H1 (cell line): ENCODE results near the gene GGA3. TPM values are rescaled to one million over a fixed set of nuclear protein-coding genes. Genes with fewer than 3 reads are reported as not detected.

Experiments used
- CTCF ChIA-PET: fragments of 300-600 bp; sonication (Branson Sonifier 250); formaldehyde crosslinking; loops from one replicate; lab custom pipeline; 2021; ENCODE audit not compliant: partially characterized antibody; lab: Charles Lee
- POLR2A ChIA-PET: fragments of 300-600 bp; sonication (Branson Sonifier 250); formaldehyde crosslinking; loops from one replicate; lab custom pipeline; 2021; ENCODE audit warnings: inconsistent platforms; ENCODE audit not compliant: partially characterized antibody; lab: Charles Lee
- DNase-seq, 2 experiments: peaks; one replicate each; pipeline versions ENCODE4 v3.0.0 to v3.0.0-alpha.2; 2010 to 2022; ENCODE audit warnings: low spot score in 2 of 2, low read depth in 1 of 2, mixed read lengths in 1 of 2
- FAIRE-seq: peaks from 2 replicates; lab custom pipeline; 2011; peaks lifted over from hg19 to GRCh38; lab: Jason Lieb, UNC
- H2AFZ ChIP-seq: 2 replicates; pipeline ENCODE4 v1.8.1; 2012; ENCODE audit warnings: low read length, inconsistent platforms
- H2AK5ac ChIP-seq: 2 replicates; pipeline ENCODE4 v1.6.1; 2013; ENCODE audit warnings: low read depth, low read length
- H2BK120ac ChIP-seq: replicated peaks from 2 replicates; pipeline ENCODE3; 2013; ENCODE audit warnings: low read depth, low read length, inconsistent platforms
- H2BK12ac ChIP-seq: 2 replicates; pipeline ENCODE4 v1.6.1; 2013; ENCODE audit warnings: low read depth, low read length
- H2BK15ac ChIP-seq: 2 replicates; pipeline ENCODE4 v1.6.1; 2013; ENCODE audit warnings: low read length
- H2BK20ac ChIP-seq: 2 replicates; pipeline ENCODE4 v1.6.1; 2013; ENCODE audit warnings: low read length
- H2BK5ac ChIP-seq: 2 replicates; pipeline ENCODE4 v1.6.1; 2013; ENCODE audit warnings: low read depth, low read length
- H3K14ac ChIP-seq: 2 replicates; pipeline ENCODE4 v1.6.1; 2013; ENCODE audit warnings: inconsistent platforms; ENCODE audit not compliant: insufficient read length
- H3K18ac ChIP-seq: 2 replicates; pipeline ENCODE4 v1.6.1; 2013; ENCODE audit warnings: low read length; ENCODE audit errors: extremely low read depth
- H3K23ac ChIP-seq: 2 replicates; pipeline ENCODE4 v1.6.1; 2013; ENCODE audit warnings: inconsistent platforms; ENCODE audit not compliant: insufficient read length
- H3K23me2 ChIP-seq: 2 replicates; pipeline ENCODE4 v1.6.1; 2013; ENCODE audit warnings: low read depth, low read length
- H3K27ac ChIP-seq: 2 replicates; pipeline ENCODE4 v1.6.1; 2011; ENCODE audit warnings: low read depth, low read length, inconsistent platforms
- H3K27me3 ChIP-seq, 4 experiments: replicated peaks in 1 of 4; 1 replicate in 1 of 4; 2 replicates in 3 of 4; pipeline versions ENCODE4 v1.6.1 to v1.8.1; 2011 to 2013; ENCODE audit warnings: low read length in 3 of 4, mild to moderate bottlenecking in 3 of 4, inconsistent platforms in 2 of 4, mixed read lengths in 2 of 4, moderate library complexity in 1 of 4; ENCODE audit not compliant: control insufficient read depth in 3 of 4, insufficient read depth in 3 of 4; ENCODE audit errors: extremely low read depth in 1 of 4
- H3K36me3 ChIP-seq, 4 experiments: 2 replicates each; pipeline versions ENCODE4 v1.6.1 to v1.8.1; 2011 to 2013; ENCODE audit warnings: mild to moderate bottlenecking in 4 of 4, low read length in 3 of 4, moderate library complexity in 2 of 4, control low read depth in 1 of 4, inconsistent platforms in 1 of 4; ENCODE audit not compliant: insufficient read depth in 4 of 4, control insufficient read depth in 2 of 4
- H3K4ac ChIP-seq: replicated peaks from 2 replicates; pipeline ENCODE3; 2013; ENCODE audit warnings: low read length, low read depth, mixed read lengths, inconsistent platforms; ENCODE audit not compliant: insufficient read length
- H3K4me1 ChIP-seq, 4 experiments: replicated peaks in 1 of 4; 1 replicate in 1 of 4; 2 replicates in 3 of 4; pipeline versions ENCODE4 v1.6.1 to v1.8.1; 2011 to 2013; ENCODE audit warnings: low read length in 3 of 4, inconsistent platforms in 2 of 4, mixed read lengths in 1 of 4; ENCODE audit not compliant: insufficient read depth in 4 of 4, control insufficient read depth in 3 of 4
- H3K4me2 ChIP-seq, 2 experiments: 2 replicates each; pipeline versions ENCODE4 v1.6.1 to v1.8.1; 2011 to 2013; ENCODE audit warnings: low read depth in 2 of 2, low read length in 2 of 2, control low read depth in 1 of 2, inconsistent platforms in 1 of 2, mild to moderate bottlenecking in 1 of 2; ENCODE audit not compliant: insufficient read depth in 1 of 2
- H3K4me3 ChIP-seq, 4 experiments: fragments of 200-600, 300-600 bp in 1 of 4; sonication (generic), shearing (Covaris generic), sonication (Bioruptor Twin) in 1 of 4; 2 replicates each; pipeline versions ENCODE4 v1.5.1 to v1.8.1; 2011 to 2016; ENCODE audit warnings: low read length in 4 of 4, low read depth in 3 of 4, control low read depth in 2 of 4, inconsistent platforms in 2 of 4, mild to moderate bottlenecking in 2 of 4, mixed read lengths in 1 of 4, moderate library complexity in 1 of 4; ENCODE audit not compliant: insufficient read depth in 2 of 4; ENCODE audit errors: extremely low read depth in 1 of 4
- H3K56ac ChIP-seq: replicated peaks from 2 replicates; pipeline ENCODE3; 2013; ENCODE audit warnings: low read depth, mild to moderate bottlenecking, mixed read lengths, low read length, inconsistent platforms; ENCODE audit not compliant: insufficient read length
- H3K79me1 ChIP-seq: 2 replicates; pipeline ENCODE4 v1.6.1; 2013; ENCODE audit warnings: low read depth, low read length, control low read depth
- H3K79me2 ChIP-seq, 2 experiments: 2 replicates each; pipeline versions ENCODE4 v1.6.1 to v1.8.1; 2012 to 2013; ENCODE audit warnings: low read length in 2 of 2, mild to moderate bottlenecking in 2 of 2, inconsistent platforms in 1 of 2; ENCODE audit not compliant: insufficient read depth in 2 of 2, control insufficient read depth in 1 of 2
- H3K9ac ChIP-seq, 4 experiments: replicated peaks in 1 of 4; 1 replicate in 1 of 4; 2 replicates in 3 of 4; pipeline versions ENCODE4 v1.6.1 to v1.8.1; 2011 to 2013; ENCODE audit warnings: low read depth in 3 of 4, low read length in 3 of 4, control low read depth in 2 of 4, mild to moderate bottlenecking in 2 of 4, moderate library complexity in 2 of 4, inconsistent platforms in 1 of 4; ENCODE audit errors: extremely low read depth in 1 of 4
- H3K9me3 ChIP-seq, 2 experiments: 2 replicates each; pipeline versions ENCODE4 v1.6.1 to v1.8.1; 2012 to 2013; ENCODE audit warnings: mild to moderate bottlenecking in 2 of 2, moderate library complexity in 2 of 2, control low read depth in 1 of 2, inconsistent platforms in 1 of 2, low read depth in 1 of 2, low read length in 1 of 2, mixed read lengths in 1 of 2; ENCODE audit not compliant: insufficient read depth in 2 of 2
- H4K20me1 ChIP-seq, 2 experiments: replicated peaks in 1 of 2; 2 replicates each; pipeline versions ENCODE3 to v1.8.1; 2011 to 2013; ENCODE audit warnings: inconsistent platforms in 2 of 2, low read length in 2 of 2, mild to moderate bottlenecking in 1 of 2; ENCODE audit not compliant: insufficient read depth in 2 of 2, control insufficient read depth in 1 of 2
- H4K5ac ChIP-seq: 2 replicates; pipeline ENCODE4 v1.6.1; 2013; ENCODE audit warnings: low read length, low read depth, mixed read lengths, inconsistent platforms; ENCODE audit not compliant: insufficient read length
- H4K8ac ChIP-seq: 2 replicates; pipeline ENCODE4 v1.8.0; 2013; ENCODE audit warnings: mild to moderate bottlenecking, moderate library complexity, low read length, inconsistent platforms; ENCODE audit not compliant: insufficient read depth; ENCODE audit errors: extremely low read depth
- H4K91ac ChIP-seq: replicated peaks from 2 replicates; pipeline ENCODE3; 2013; ENCODE audit warnings: low read length, mixed read lengths, inconsistent platforms; ENCODE audit not compliant: insufficient read length
- ATF3 ChIP-seq: IDR thresholded peaks from 2 replicates; pipeline ENCODE4 v1.6.1; 2011; ENCODE audit warnings: low read depth, mild to moderate bottlenecking, low read length; ENCODE audit not compliant: insufficient read depth
- BCL11A ChIP-seq, 2 experiments: IDR thresholded peaks; one replicate each; pipeline ENCODE4 v1.6.1; 2011; ENCODE audit warnings: low read depth in 2 of 2, low read length in 2 of 2, mild to moderate bottlenecking in 2 of 2
- EP300 ChIP-seq, 2 experiments: IDR thresholded peaks; 1 replicate in 1 of 2; 2 replicates in 1 of 2; pipeline ENCODE4 v1.6.1; 2011 to 2012; ENCODE audit warnings: low read depth in 2 of 2, low read length in 2 of 2, mild to moderate bottlenecking in 2 of 2, borderline replicate concordance in 1 of 2, inconsistent platforms in 1 of 2, moderate library complexity in 1 of 2
- FOSL1 ChIP-seq: IDR thresholded peaks from 2 replicates; pipeline ENCODE4 v1.6.1; 2011; ENCODE audit warnings: mild to moderate bottlenecking, low read depth, low read length, moderate library complexity; ENCODE audit not compliant: insufficient read depth
- KDM1A ChIP-seq: fragments of 200-600, 300-600 bp; sonication (generic); IDR thresholded peaks from 2 replicates; pipeline ENCODE4 v1.7.1; 2016; ENCODE audit warnings: mild to moderate bottlenecking, low read length, borderline replicate concordance
- SP4 ChIP-seq: IDR thresholded peaks from 2 replicates; pipeline ENCODE4 v1.6.1; 2012; ENCODE audit warnings: low read length, inconsistent platforms
- WGBS, 2 experiments: shearing (Covaris generic) in 1 of 2; methylation state at CpG; one replicate each; pipeline versions ENCODE4 v1.1.6 to v1.1.7; 2013 to 2015; ENCODE audit warnings: low lambda C conversion rate in 2 of 2, mixed read lengths in 2 of 2, inconsistent platforms in 1 of 2, low coverage in 1 of 2, missing lambda C conversion rate in 1 of 2; ENCODE audit not compliant: insufficient replicate concordance in 2 of 2, insufficient coverage in 1 of 2, insufficient read length in 1 of 2; ENCODE audit errors: extremely low coverage in 1 of 2, missing lambda C conversion rate in 1 of 2; 5-methylcytosine and 5-hydroxymethylcytosine counted together
- polyA plus RNA-seq, 7 experiments: library from polyadenylated mRNA; depleted of rRNA in 3 of 7; stranded (reverse) in 5 of 7; unstranded in 2 of 7; fragments of >200 nt in 5 of 7; fragments of 200-250 nt in 2 of 7; gene quantifications; 1 replicate in 5 of 7; 2 replicates in 1 of 7; 4 replicates in 1 of 7; pipeline versions ENCODE4 v1.2.1 to v1.2.3, GENCODE V29; 2011 to 2013; ENCODE audit warnings: missing spikeins in 2 of 7, mixed read lengths in 2 of 7
- total RNA-seq: library from RNA; stranded (reverse); fragmentation: NEBNext Ultra II Directional; extraction: Animal tissue kit (Norgen Biotek cat#: 25700); gene quantifications from 2 replicates; pipeline ENCODE4 v1.2.1, GENCODE V29; 2021
- TF ChIP-seq, protein P1 (sequence below): IDR thresholded peaks from 2 replicates; pipeline ENCODE4 v1.6.1; 2012; ENCODE audit warnings: low read length, inconsistent platforms

The GGA3 gene
- total and polyA plus RNA-seq, 2 of the 8 experiments (the other 6 are each of a cell fraction or from before 2014, with no cell fraction given) = 40.6 to 60.0 TPM

- CTCF ChIA-PET = interaction anchor here (0.6 to 16.5 kb wide), 45 partner anchors 8 to 391 kb away, joined by 3 to 369 read pairs (median 5); partner anchors contain the start of genes GGA3, GRB2, MIF4GD and MRPS7
- Histone ChIP-seq H3K23ac (no peak overlapping the region), H3K79me2 (no peaks in the 10 kb centered on the region), H3K9ac (no peak overlapping the region), H3K27me3 (no peaks in the 10 kb centered on the region), H3K56ac (no peak overlapping the region), H4K8ac (peak overlapping the region; percentile 45; the same call in 1 of the 2 replicates), H3K4ac (no peak overlapping the region), H3K14ac (no peak overlapping the region), H2BK15ac (no peak overlapping the region), H2BK12ac (no peak overlapping the region), H3K4me3 (no peak overlapping the region), H3K36me3 (peaks cover 27 to 72% (median 60%) of the 10 kb centered on the region in 4 experiments), H2BK120ac (no peak overlapping the region), H4K5ac (no peak overlapping the region), H3K27ac (no peak overlapping the region; the same call in 1 of the 2 replicates), H4K91ac (no peak overlapping the region), H3K79me1 (no peaks in the 10 kb centered on the region), H2AFZ (no peak overlapping the region), H3K4me1 (peaks cover 0 to 4% (median 0%) of the 10 kb centered on the region in 4 experiments; a peak in 3 of 7 replicates), H2BK5ac (no peak overlapping the region), H2BK20ac (no peak overlapping the region), H3K23me2 (no peaks in the 10 kb centered on the region), H3K9me3 (no peaks in the 10 kb centered on the region), H3K18ac (no peak overlapping the region), H2AK5ac (no peak overlapping the region), H3K4me2 (no peak overlapping the region), H4K20me1 (peaks cover 14 to 29% of the 10 kb centered on the region in 2 experiments)
- 96% methylated on average over 7 of the region's 7 CpGs; no CpG with 5 or more reads in 1 of the 2 experiments for WGBS, 2 experiments
- FAIRE-seq = no peak
- no peak for DNase-seq
- POLR2A ChIA-PET = interaction anchor here (0.9 to 6.3 kb wide), 15 partner anchors 9 to 156 kb away, joined by 3 to 53 read pairs (median 4); partner anchors contain the start of genes ARMC7, GGA3, MIF4GD and MRPS7
- no peak for TF ChIP-seq EP300 (IDR thresholded peaks at IDR 0.05; ENCODE audit: borderline replicate concordance in 1 of 2, low read depth in 2 of 2, low read length in 2 of 2)
- no peak for TF ChIP-seq FOSL1
- no peak for TF ChIP-seq KDM1A
- TF ChIP-seq BCL11A (IDR thresholded peaks at IDR 0.05; ENCODE audit: low read depth in 2 of 2, low read length in 2 of 2) = no peak
- TF ChIP-seq SP4 = no peak
- TF ChIP-seq, protein P1, sequence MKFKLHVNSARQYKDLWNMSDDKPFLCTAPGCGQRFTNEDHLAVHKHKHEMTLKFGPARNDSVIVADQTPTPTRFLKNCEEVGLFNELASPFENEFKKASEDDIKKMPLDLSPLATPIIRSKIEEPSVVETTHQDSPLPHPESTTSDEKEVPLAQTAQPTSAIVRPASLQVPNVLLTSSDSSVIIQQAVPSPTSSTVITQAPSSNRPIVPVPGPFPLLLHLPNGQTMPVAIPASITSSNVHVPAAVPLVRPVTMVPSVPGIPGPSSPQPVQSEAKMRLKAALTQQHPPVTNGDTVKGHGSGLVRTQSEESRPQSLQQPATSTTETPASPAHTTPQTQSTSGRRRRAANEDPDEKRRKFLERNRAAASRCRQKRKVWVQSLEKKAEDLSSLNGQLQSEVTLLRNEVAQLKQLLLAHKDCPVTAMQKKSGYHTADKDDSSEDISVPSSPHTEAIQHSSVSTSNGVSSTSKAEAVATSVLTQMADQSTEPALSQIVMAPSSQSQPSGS = no peak
- no peak for TF ChIP-seq ATF3
Observed at GRCh38 chr17:75241143-75241430, 20.3 kb downstream of the GGA3 start.
